Astrocyte of the cerebellum (primary cell): Measurements from ENCODE around the gene APBA3.

ENCODE experiments used
- DNase-seq: peaks from one replicate; pipeline ENCODE4 v3.0.0-alpha.2; 2011; ENCODE audit warnings: low read depth
- H3K4me3 ChIP-seq: 2 replicates; pipeline ENCODE4 v1.5.1; 2011; ENCODE audit warnings: mild to moderate bottlenecking, low read depth, low read length, moderate library complexity
- CTCF ChIP-seq: IDR thresholded peaks from 2 replicates; pipeline ENCODE4 v1.5.1; 2012; ENCODE audit warnings: low read length, low read depth, moderate library complexity, mild to moderate bottlenecking; ENCODE audit errors: missing control alignments
- in situ Hi-C: cut with HindIII; loops from 2 replicates; pipeline ENCODE4 v1.10.0; 2017; ENCODE audit warnings: low sequenced_read_pairs

APBA3 gene

GRCh38 chr19:3721131-3721886, 40.2 kb downstream of the APBA3 start:
- H3K4me3 ChIP-seq = no peak overlapping the region
- in situ Hi-C loops = loop anchor here (5.0 kb wide), 1 partner anchor 69 kb away; no protein-coding TSS in a partner anchor
- peak; percentile 54 for DNase-seq

GRCh38 chr19:3720349-3720917, 41.1 kb downstream of the APBA3 start:
- in situ Hi-C loops = loop anchor here (5.0 kb wide), 1 partner anchor 68 kb away; no protein-coding TSS in a partner anchor
- TF ChIP-seq CTCF = no peak
- DNase-seq = no peak
- no peak overlapping the region for H3K4me3 ChIP-seq

More at GRCh38 chr19:3721131-3721886, 40.2 kb downstream of the APBA3 start:
- no peak for TF ChIP-seq CTCF

- no peak for TF ChIP-seq CTCF
- no peak for DNase-seq
- H3K4me3 ChIP-seq = no peak overlapping the region
- in situ Hi-C loops = loop anchor here (5.0 kb wide), 1 partner anchor 68 kb away; no protein-coding TSS in a partner anchor
These were observed 41.6 kb downstream of the APBA3 start for GRCh38 chr19:3719868-3720267.

GRCh38 chr19:3716147-3716668, 45.3 kb downstream of the APBA3 start:
- DNase-seq = no peak
- TF ChIP-seq CTCF = no peak
- no peak overlapping the region for H3K4me3 ChIP-seq
- in situ Hi-C loops = no loop called here

- no peak for TF ChIP-seq CTCF
These were observed 48.6 kb downstream of the APBA3 start for GRCh38 chr19:3712663-3713611.

GRCh38 chr19:3710265-3710812, 51.2 kb downstream of the APBA3 start:
- no peak for DNase-seq
- H3K4me3 ChIP-seq = no peak overlapping the region
- TF ChIP-seq CTCF = no peak
- in situ Hi-C loops = no loop called here

More at GRCh38 chr19:3712663-3713611, 48.6 kb downstream of the APBA3 start:
- DNase-seq = no peak
- H3K4me3 ChIP-seq = no peak overlapping the region
- in situ Hi-C loops = no loop called here
